NB4 (cell line): ENCODE measurements around the gene CYB5RL.
A peak's percentile ranks its signal among the peaks of the same experiment; 100 is the strongest.

ENCODE experiments used
- CTCF ChIP-seq: IDR thresholded peaks from one replicate; pipeline ENCODE4 v1.5.1; 2012; ENCODE audit warnings: low read depth, low read length
- MYC ChIP-seq: IDR thresholded peaks from 2 replicates; pipeline ENCODE4 v1.6.1; 2011; ENCODE audit warnings: low read depth, low read length

- TF ChIP-seq MYC = peak; percentile 45; the same call in 1 of the 2 replicates
- no peak for TF ChIP-seq CTCF
These were observed 46.0 kb downstream of the CYB5RL start for GRCh38 chr1:54153535-54154439.
